ENCODE data around the gene CAMKV. TPM values are rescaled to one million over a fixed set of nuclear protein-coding genes. Genes with fewer than 3 reads are reported as not detected.
"Not testable (repeated sequence)": the region's sequence is repeated elsewhere in the genome, so short reads cannot be mapped to it uniquely, and the experiment has no call there.

CAMKV gene
- total RNA-seq, 2 donors from 2014 or later = not detected

GRCh38 chr3:49855662-49856061, 14.0 kb downstream of the CAMKV start:
- Mint-ChIP-seq H3K4me3 (peak overlapping the region; percentile 92), H3K27ac (peak overlapping the region; percentile 86 to 93), H3K36me3 (no peaks in the 10 kb centered on the region), H3K4me1 (ENCODE audit: low read depth in 2 of 2) (peaks cover 6 to 13% of the 10 kb centered on the region in 2 donors), H3K9me3 (no peaks in the 10 kb centered on the region), H3K27me3 (no peaks in the 10 kb centered on the region)
- ATAC-seq (no peak), DNase-seq (ENCODE audit: low spot score) (peak; percentile 38)

- ATAC-seq = no peak
- no peaks in the 10 kb centered on the region for H3K4me1 Mint-ChIP-seq (ENCODE audit: low read depth in 2 of 2)
- no peak for DNase-seq (ENCODE audit: low spot score)
- no peaks in the 10 kb centered on the region for H3K9me3 Mint-ChIP-seq
- H3K27me3 Mint-ChIP-seq = no peaks in the 10 kb centered on the region
- H3K4me3 Mint-ChIP-seq = no peak overlapping the region
- no peaks in the 10 kb centered on the region for H3K36me3 Mint-ChIP-seq
- no peak overlapping the region for H3K27ac Mint-ChIP-seq
Measured at GRCh38 chr3:49845694-49846093, 24.0 kb downstream of the CAMKV start.

- Mint-ChIP-seq H3K27ac (no peak overlapping the region), H3K27me3 (no peaks in the 10 kb centered on the region), H3K36me3 (no peaks in the 10 kb centered on the region), H3K4me3 (no peak overlapping the region), H3K9me3 (no peaks in the 10 kb centered on the region), H3K4me1 (ENCODE audit: low read depth in 2 of 2) (no peaks in the 10 kb centered on the region)
- no peak for DNase-seq (ENCODE audit: low spot score)
- ATAC-seq = no peak
Measured at GRCh38 chr3:49844464-49845183, 25.1 kb downstream of the CAMKV start.

- no peak overlapping the region for H3K27ac Mint-ChIP-seq
Measured at GRCh38 chr3:49842843-49843517, 26.7 kb downstream of the CAMKV start.

GRCh38 chr3:49841806-49842205, 27.9 kb downstream of the CAMKV start:
- Mint-ChIP-seq H3K4me3 (no peak overlapping the region), H3K36me3 (no peaks in the 10 kb centered on the region), H3K9me3 (no peaks in the 10 kb centered on the region), H3K27me3 (no peaks in the 10 kb centered on the region), H3K27ac (no peak overlapping the region), H3K4me1 (ENCODE audit: low read depth in 2 of 2) (peaks cover 0 to 2% of the 10 kb centered on the region in 2 donors)
- ATAC-seq = no peak
- DNase-seq (ENCODE audit: low spot score) = peak; percentile 15

More at GRCh38 chr3:49842843-49843517, 26.7 kb downstream of the CAMKV start:
- DNase-seq (ENCODE audit: low spot score) (peak; percentile 39), ATAC-seq (no peak)
- H3K36me3 Mint-ChIP-seq = no peaks in the 10 kb centered on the region
- H3K4me1 Mint-ChIP-seq (ENCODE audit: low read depth in 2 of 2) = peaks cover 0 to 2% of the 10 kb centered on the region in 2 donors
- H3K4me3 Mint-ChIP-seq = no peak overlapping the region
- H3K9me3 Mint-ChIP-seq = no peaks in the 10 kb centered on the region
- no peaks in the 10 kb centered on the region for H3K27me3 Mint-ChIP-seq

GRCh38 chr3:49841126-49841696, 28.5 kb downstream of the CAMKV start:
- H3K27ac Mint-ChIP-seq = no peak overlapping the region
- ATAC-seq = no peak
- peak; percentile 37 for DNase-seq (ENCODE audit: low spot score)

GRCh38 chr3:49840388-49840787, 29.3 kb downstream of the CAMKV start:
- no peaks in the 10 kb centered on the region for H3K9me3 Mint-ChIP-seq
- no peaks in the 10 kb centered on the region for H3K36me3 Mint-ChIP-seq
- no peak for ATAC-seq
- H3K4me3 Mint-ChIP-seq = no peak overlapping the region
- peak; percentile 32 for DNase-seq (ENCODE audit: low spot score)
- no peak overlapping the region for H3K27ac Mint-ChIP-seq
- H3K27me3 Mint-ChIP-seq = no peaks in the 10 kb centered on the region
- H3K4me1 Mint-ChIP-seq (ENCODE audit: low read depth in 2 of 2) = peaks cover 0 to 2% of the 10 kb centered on the region in 2 donors

More at GRCh38 chr3:49841126-49841696, 28.5 kb downstream of the CAMKV start:
- no peaks in the 10 kb centered on the region for H3K9me3 Mint-ChIP-seq
- H3K4me3 Mint-ChIP-seq = no peak overlapping the region
- H3K36me3 Mint-ChIP-seq = no peaks in the 10 kb centered on the region
- H3K4me1 Mint-ChIP-seq (ENCODE audit: low read depth in 2 of 2) = peaks cover 0 to 2% of the 10 kb centered on the region in 2 donors
- H3K27me3 Mint-ChIP-seq = no peaks in the 10 kb centered on the region

- Mint-ChIP-seq H3K27ac (no peak overlapping the region), H3K4me3 (no peak overlapping the region), H3K36me3 (no peaks in the 10 kb centered on the region), H3K9me3 (no peaks in the 10 kb centered on the region), H3K27me3 (no peaks in the 10 kb centered on the region), H3K4me1 (ENCODE audit: low read depth in 2 of 2) (peaks cover 0 to 2% of the 10 kb centered on the region in 2 donors)
- ATAC-seq (peak; percentile 69 to 80), DNase-seq (ENCODE audit: low spot score) (peak; percentile 83)
Measured at GRCh38 chr3:49839193-49839809, 30.4 kb downstream of the CAMKV start.

- ATAC-seq = no peak
- Mint-ChIP-seq H3K9me3 (no peaks in the 10 kb centered on the region), H3K4me3 (no peak overlapping the region), H3K36me3 (no peaks in the 10 kb centered on the region), H3K27me3 (no peaks in the 10 kb centered on the region), H3K4me1 (ENCODE audit: low read depth in 2 of 2) (no peaks in the 10 kb centered on the region), H3K27ac (no peak overlapping the region)
- DNase-seq (ENCODE audit: low spot score) = peak; percentile 34
Measured at GRCh38 chr3:49831341-49831740, 38.4 kb downstream of the CAMKV start.

GRCh38 chr3:49826016-49826415, 43.7 kb downstream of the CAMKV start:
- H3K27me3 Mint-ChIP-seq = no peaks in the 10 kb centered on the region
- H3K4me3 Mint-ChIP-seq = no peak overlapping the region
- H3K27ac Mint-ChIP-seq = no peak overlapping the region
- DNase-seq (ENCODE audit: low spot score) (peak; percentile 18), ATAC-seq (no peak)
- H3K9me3 Mint-ChIP-seq = no peaks in the 10 kb centered on the region
- H3K4me1 Mint-ChIP-seq (ENCODE audit: low read depth in 2 of 2) = no peaks in the 10 kb centered on the region
- no peaks in the 10 kb centered on the region for H3K36me3 Mint-ChIP-seq

- H3K4me1 Mint-ChIP-seq (ENCODE audit: low read depth in 2 of 2) = not testable (repeated sequence)
Measured at GRCh38 chr3:49823131-49823530, 46.6 kb downstream of the CAMKV start.

GRCh38 chr3:49813497-49814174, 56.1 kb downstream of the CAMKV start, which contains the start of gene UBA7:
Gene UBA7, minus strand, starts transcription at chr3:49813953. Its CDS starts 166 bp downstream, at chr3:49813787.
- Mint-ChIP-seq H3K4me3 (peak within 1 kb of the TSS; percentile 91), H3K4me1 (ENCODE audit: low read depth in 2 of 2) (peaks cover 12 to 21% of the 10 kb centered on the region in 2 donors), H3K27ac (peak within 1 kb of the TSS; percentile 88 to 95), H3K27me3 (no peaks in the 10 kb centered on the region), H3K36me3 (no peaks in the 10 kb centered on the region), H3K9me3 (no peaks in the 10 kb centered on the region)
- ATAC-seq = peak; percentile 88 to 92
- DNase-seq (ENCODE audit: low spot score) = peak; percentile 70

More at GRCh38 chr3:49823131-49823530, 46.6 kb downstream of the CAMKV start:
- H3K9me3 Mint-ChIP-seq; DNase-seq (ENCODE audit: low spot score); H3K27me3 Mint-ChIP-seq; H3K36me3 Mint-ChIP-seq; ATAC-seq; H3K4me3 Mint-ChIP-seq: not testable (repeated sequence)
- peak overlapping the region in 1 of 2 donors; percentile 43 for H3K27ac Mint-ChIP-seq

GRCh38 chr3:49812916-49813496, 56.7 kb downstream of the CAMKV start:
- H3K9me3 Mint-ChIP-seq = no peaks in the 10 kb centered on the region
- peak overlapping the region; percentile 91 for H3K4me3 Mint-ChIP-seq
- H3K27me3 Mint-ChIP-seq = no peaks in the 10 kb centered on the region
- H3K4me1 Mint-ChIP-seq (ENCODE audit: low read depth in 2 of 2) = peaks cover 12 to 28% of the 10 kb centered on the region in 2 donors
- DNase-seq (ENCODE audit: low spot score) (peak; percentile 50), ATAC-seq (peak; percentile 1 to 4)
- H3K36me3 Mint-ChIP-seq = no peaks in the 10 kb centered on the region
- H3K27ac Mint-ChIP-seq = peak overlapping the region; percentile 88 to 95

Measured in natural killer cell treated with Interleukin-12 subunit alpha and Interleukin-12 subunit beta and Interleukin-15 and Interleukin-18, amount 100 ng/mL, for 72 hours (primary cell).